Gastroesophageal sphincter (tissue), 4 donors: ENCODE measurements around the gene CEP43. TPM values are rescaled to one million over a fixed set of nuclear protein-coding genes. Genes with fewer than 3 reads are reported as not detected.

Source experiments
- ATAC-seq: fragments of 150-250 bp; one replicate; pipeline ENCODE4 v1.9.1; 2016; ENCODE audit warnings: mild to moderate bottlenecking, moderate library complexity
- H3K27ac ChIP-seq, 4 donors: fragments of 200-600 bp; sonication (generic) in 3 of 4; 1 replicate in 3 of 4; 2 replicates in 1 of 4; pipeline ENCODE4 v1.5.1; 2016 to 2019
- H3K27me3 ChIP-seq: fragments of 200-600 bp; sonication (generic); one replicate; pipeline ENCODE4 v1.5.1; 2019
- H3K36me3 ChIP-seq, 2 donors: fragments of 200-600 bp; sonication (generic); one replicate each; pipeline ENCODE4 v1.5.1; 2019; ENCODE audit warnings: control low read depth in 1 of 2
- H3K4me1 ChIP-seq, 3 donors: fragments of 200-600 bp; sonication (generic); 1 replicate in 2 of 3; 2 replicates in 1 of 3; pipeline ENCODE4 v1.5.1; 2016 to 2019; ENCODE audit warnings: control low read depth in 2 of 3
- H3K4me3 ChIP-seq, 2 donors: fragments of 200-600 bp; sonication (generic); one replicate each; pipeline ENCODE4 v1.5.1; 2019; ENCODE audit warnings: mild to moderate bottlenecking in 1 of 2, moderate library complexity in 1 of 2
- H3K9me3 ChIP-seq, 3 donors: fragments of 200-600 bp; sonication (generic); one replicate each; pipeline ENCODE4 v1.5.1; 2017 to 2019; ENCODE audit warnings: control low read depth in 2 of 3
- CTCF ChIP-seq, 4 experiments: fragments of 200-600 bp in 2 of 4; fragments of 450-650 bp in 2 of 4; sonication (generic) in 1 of 4; IDR thresholded peaks; one replicate each; pipeline ENCODE4 v1.5.1; 2017 to 2019; ENCODE audit warnings: antibody characterized with exemption in 4 of 4, mild to moderate bottlenecking in 2 of 4, moderate library complexity in 2 of 4
- EP300 ChIP-seq: sonication (generic); formaldehyde crosslinking; IDR thresholded peaks from one replicate; pipeline ENCODE4 v1.6.1; 2017; ENCODE audit warnings: antibody characterized with exemption, mild to moderate bottlenecking
- POLR2A ChIP-seq, 2 donors: fragments of 450-650 bp; IDR thresholded peaks; one replicate each; pipeline ENCODE4 v1.6.1; 2017; ENCODE audit warnings: antibody characterized with exemption in 2 of 2, mild to moderate bottlenecking in 2 of 2, moderate library complexity in 1 of 2
- POLR2AphosphoS5 ChIP-seq: sonication (generic); formaldehyde crosslinking; IDR thresholded peaks from one replicate; pipeline ENCODE4 v1.6.1; 2017; ENCODE audit warnings: antibody characterized with exemption
- WGBS, 2 donors: methylation state at CpG; one replicate each; pipeline ENCODE4 v1.1.5; 2018; ENCODE audit warnings: low coverage in 1 of 2; 5-methylcytosine and 5-hydroxymethylcytosine counted together
- total RNA-seq, 4 donors: library from RNA; depleted of rRNA; stranded (reverse); fragments of >200 nt; gene quantifications; one replicate each; pipeline ENCODE4 v1.1.0, GENCODE V29; 2016

Gene CEP43
- total RNA-seq, 4 donors from 2014 or later: 10.9 to 17.9 (median 11.7) TPM

GRCh38 chr6:167037762-167038161 is 38.6 kb downstream of the CEP43 start:
- Histone ChIP-seq H3K4me1 (no peaks in the 10 kb centered on the region), H3K4me3 (no peak overlapping the region), H3K36me3 (peaks cover 0 to 57% of the 10 kb centered on the region in 2 donors), H3K27me3 (no peaks in the 10 kb centered on the region), H3K27ac (no peak overlapping the region), H3K9me3 (no peaks in the 10 kb centered on the region)
- TF ChIP-seq EP300 (no peak), POLR2A (IDR thresholded peaks at IDR 0.05) (no peak), CTCF (IDR thresholded peaks at IDR 0.05) (no peak), POLR2AphosphoS5 (no peak)
- 70 to 86% methylated on average over 3 of the region's 3 CpGs for WGBS, 2 donors
- no peak for ATAC-seq

DNA sequence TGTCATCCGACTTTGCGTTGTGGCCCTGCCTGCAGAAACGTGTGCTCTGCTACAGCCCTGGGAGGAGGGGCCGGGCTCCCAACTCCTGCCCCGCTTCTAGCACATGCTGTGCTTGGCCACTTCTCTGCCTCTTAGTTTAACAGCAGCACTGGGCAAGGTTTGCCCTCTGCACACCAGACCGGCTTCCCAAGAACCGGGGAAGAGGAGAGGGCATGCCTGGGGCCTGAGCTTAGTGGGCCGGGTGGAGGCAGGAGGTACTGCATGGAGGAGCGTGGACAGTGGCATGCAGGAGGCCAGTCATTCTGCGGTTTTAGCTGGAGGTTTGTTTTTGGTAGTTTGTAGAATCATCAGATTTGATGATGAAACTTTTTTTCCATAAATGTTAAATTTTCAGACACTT is 45.5 kb downstream of the CEP43 start:
- 75 to 81% methylated on average over 4 to 6 of the region's 10 CpGs for WGBS, 2 donors
- Histone ChIP-seq H3K27ac (no peak overlapping the region), H3K9me3 (no peaks in the 10 kb centered on the region), H3K27me3 (no peaks in the 10 kb centered on the region), H3K36me3 (peaks cover 0 to 14% of the 10 kb centered on the region in 2 donors), H3K4me1 (no peaks in the 10 kb centered on the region), H3K4me3 (no peak overlapping the region)
- TF ChIP-seq POLR2A (IDR thresholded peaks at IDR 0.05): no peak
- no peak for TF ChIP-seq EP300
- no peak for TF ChIP-seq CTCF (IDR thresholded peaks at IDR 0.05)
- TF ChIP-seq POLR2AphosphoS5: no peak
- ATAC-seq: no peak

DNA sequence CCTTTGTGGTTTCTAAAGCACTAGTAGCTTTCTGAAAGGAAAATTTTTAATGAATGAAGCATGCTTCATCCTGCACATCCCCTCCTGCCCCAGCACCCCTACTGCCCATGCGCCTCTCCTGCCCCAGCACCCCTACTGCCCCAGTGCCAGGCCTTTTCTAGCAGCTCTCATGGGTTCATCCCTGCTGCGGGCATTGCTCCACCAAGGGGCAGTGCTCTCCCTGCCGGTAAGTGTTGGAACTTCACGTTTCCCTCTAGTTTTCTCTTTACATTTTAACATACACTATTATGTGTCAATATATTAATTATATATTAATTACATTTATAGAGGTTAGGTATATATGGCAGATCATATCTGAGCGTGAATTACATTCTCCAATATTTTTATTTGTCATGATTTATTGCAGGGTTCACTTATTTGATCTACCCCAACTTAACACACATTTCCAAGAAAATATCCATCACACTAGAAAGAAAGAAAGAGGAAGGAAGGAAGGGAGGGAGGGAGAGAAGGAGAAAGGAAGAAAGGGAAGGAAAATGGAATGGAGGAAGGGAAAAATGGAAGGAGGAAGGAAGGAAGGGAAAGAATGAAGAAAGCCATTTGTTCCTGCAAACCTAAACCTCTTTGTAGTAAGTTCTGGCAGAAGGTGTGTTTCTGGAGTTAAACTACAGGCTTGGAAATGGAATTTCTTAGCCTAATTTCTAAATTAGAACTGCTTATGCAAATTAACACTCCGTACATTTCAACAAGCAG is 46.8 kb downstream of the CEP43 start:
- H3K27ac ChIP-seq: no peak overlapping the region
- H3K9me3 ChIP-seq: no peaks in the 10 kb centered on the region
- peaks cover 0 to 7% of the 10 kb centered on the region in 2 donors for H3K36me3 ChIP-seq
- TF ChIP-seq POLR2A (IDR thresholded peaks at IDR 0.05) (no peak), CTCF (IDR thresholded peaks at IDR 0.05) (no peak), POLR2AphosphoS5 (no peak), EP300 (no peak)
- no peak overlapping the region for H3K4me3 ChIP-seq
- no peaks in the 10 kb centered on the region for H3K4me1 ChIP-seq
- H3K27me3 ChIP-seq: no peaks in the 10 kb centered on the region
- WGBS, 2 donors: 74 to 80% methylated on average over 4 to 6 of the region's 6 CpGs
- no peak for ATAC-seq

DNA sequence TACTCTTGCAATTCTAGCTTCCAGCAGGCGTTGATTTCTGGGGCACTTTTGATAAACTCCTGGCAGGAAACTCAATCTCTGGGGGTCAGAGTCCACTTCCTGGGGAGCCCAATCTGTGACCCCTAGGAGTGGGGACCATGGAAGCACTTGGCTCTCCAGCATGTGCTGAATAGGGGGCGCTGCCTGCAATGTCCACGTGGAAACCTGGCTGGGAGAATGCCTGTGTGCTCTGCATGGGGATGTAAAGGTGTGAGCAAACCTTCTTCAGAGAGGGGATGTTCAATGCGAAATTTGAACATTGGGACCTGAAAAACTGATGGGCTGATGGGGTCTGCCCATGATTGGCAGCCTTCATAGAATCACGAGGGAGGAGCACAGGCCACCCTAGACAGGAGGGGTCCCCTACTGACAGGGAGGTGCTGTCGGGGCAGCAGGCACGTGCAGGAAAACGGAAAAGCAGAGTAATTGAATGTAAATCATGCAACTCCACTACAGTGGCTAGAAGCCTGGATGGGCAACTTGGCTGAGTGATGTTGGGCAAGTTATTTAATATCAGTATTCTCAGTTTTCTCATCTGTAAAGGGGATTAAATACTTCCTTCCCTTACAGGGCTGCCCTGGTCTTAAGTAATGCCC is 47.8 kb downstream of the CEP43 start:
- H3K4me3 ChIP-seq: no peak overlapping the region
- ATAC-seq: no peak
- no peaks in the 10 kb centered on the region for H3K9me3 ChIP-seq
- peaks cover 0 to 7% of the 10 kb centered on the region in 2 donors for H3K36me3 ChIP-seq
- no peaks in the 10 kb centered on the region for H3K27me3 ChIP-seq
- 85% methylated on average over 3 of the region's 8 CpGs; no CpG with 5 or more reads in 1 of the 2 donors for WGBS, 2 donors
- no peak overlapping the region for H3K27ac ChIP-seq
- no peak for TF ChIP-seq CTCF (IDR thresholded peaks at IDR 0.05)
- no peak for TF ChIP-seq EP300
- no peak for TF ChIP-seq POLR2A (IDR thresholded peaks at IDR 0.05)
- no peak for TF ChIP-seq POLR2AphosphoS5
- no peaks in the 10 kb centered on the region for H3K4me1 ChIP-seq

- ATAC-seq: no peak
- no peaks in the 10 kb centered on the region for H3K4me1 ChIP-seq
- H3K4me3 ChIP-seq: no peak overlapping the region
- H3K27me3 ChIP-seq: no peaks in the 10 kb centered on the region
- peaks cover 0 to 11% of the 10 kb centered on the region in 2 donors for H3K36me3 ChIP-seq
- no peaks in the 10 kb centered on the region for H3K9me3 ChIP-seq
- 78 to 97% methylated on average over 9 to 10 of the region's 10 CpGs for WGBS, 2 donors
- TF ChIP-seq EP300: no peak
- no peak for TF ChIP-seq POLR2A (IDR thresholded peaks at IDR 0.05)
- no peak for TF ChIP-seq CTCF (IDR thresholded peaks at IDR 0.05)
- TF ChIP-seq POLR2AphosphoS5: no peak
- no peak overlapping the region for H3K27ac ChIP-seq
Measured at GRCh38 chr6:167047554-167047953, 48.4 kb downstream of the CEP43 start.
